Trophoblast cell (in vitro differentiated cells and primary cell): Measurements from ENCODE around the gene ERVFRD-1.

Experiments
- DNase-seq, 2 donors: peaks; one replicate each; pipeline ENCODE4 v3.0.0-alpha.2; 2016
- H2AFZ ChIP-seq: 2 replicates; pipeline ENCODE4 v1.6.1; 2013; ENCODE audit warnings: low read length, moderate library complexity, mild to moderate bottlenecking; ENCODE audit not compliant: insufficient read depth, poor library complexity
- H2AK5ac ChIP-seq: 2 replicates; pipeline ENCODE4 v1.6.1; 2013; ENCODE audit warnings: mild to moderate bottlenecking, low read length
- H2BK120ac ChIP-seq: 2 replicates; pipeline ENCODE4 v1.6.1; 2013; ENCODE audit warnings: low read length, mild to moderate bottlenecking, moderate library complexity; ENCODE audit not compliant: insufficient read depth, poor library complexity
- H2BK12ac ChIP-seq: 2 replicates; pipeline ENCODE4 v1.6.1; 2013; ENCODE audit warnings: mild to moderate bottlenecking, low read length, moderate library complexity
- H2BK5ac ChIP-seq: 2 replicates; pipeline ENCODE4 v1.6.1; 2013; ENCODE audit warnings: low read length, low read depth, moderate library complexity, mild to moderate bottlenecking; ENCODE audit not compliant: poor library complexity
- H3K14ac ChIP-seq: 2 replicates; pipeline ENCODE4 v1.6.1; 2013; ENCODE audit warnings: mild to moderate bottlenecking, low read length
- H3K18ac ChIP-seq: 2 replicates; pipeline ENCODE4 v1.6.1; 2013; ENCODE audit warnings: mild to moderate bottlenecking, low read length
- H3K23ac ChIP-seq: 2 replicates; pipeline ENCODE4 v1.6.1; 2013; ENCODE audit warnings: low read length
- H3K27ac ChIP-seq: 2 replicates; pipeline ENCODE4 v1.5.1; 2013; ENCODE audit warnings: low read depth, mild to moderate bottlenecking, inconsistent platforms, low read length, moderate library complexity
- H3K27me3 ChIP-seq: 2 replicates; pipeline ENCODE4 v1.6.1; 2013; ENCODE audit warnings: inconsistent platforms, mild to moderate bottlenecking, low read length, moderate library complexity; ENCODE audit not compliant: insufficient read depth
- H3K36me3 ChIP-seq, 2 experiments: 1 replicate in 1 of 2; 2 replicates in 1 of 2; pipeline ENCODE4 v1.6.1; 2013; ENCODE audit warnings: low read length in 2 of 2, mild to moderate bottlenecking in 2 of 2, moderate library complexity in 1 of 2; ENCODE audit not compliant: insufficient read depth in 2 of 2, control insufficient read depth in 1 of 2
- H3K4ac ChIP-seq: 2 replicates; pipeline ENCODE4 v1.6.1; 2013; ENCODE audit warnings: low read depth, mild to moderate bottlenecking, low read length, moderate library complexity
- H3K4me1 ChIP-seq, 2 experiments: 1 replicate in 1 of 2; 2 replicates in 1 of 2; pipeline ENCODE4 v1.6.1; 2013; ENCODE audit warnings: low read length in 2 of 2, mild to moderate bottlenecking in 2 of 2, moderate library complexity in 1 of 2; ENCODE audit not compliant: insufficient read depth in 2 of 2, control insufficient read depth in 1 of 2
- H3K4me2 ChIP-seq: 2 replicates; pipeline ENCODE4 v1.6.1; 2013; ENCODE audit warnings: inconsistent platforms, mild to moderate bottlenecking, low read length, moderate library complexity
- H3K4me3 ChIP-seq: 2 replicates; pipeline ENCODE4 v1.5.1; 2013; ENCODE audit warnings: mild to moderate bottlenecking, low read depth, low read length, inconsistent platforms
- H3K79me1 ChIP-seq: one replicate; pipeline ENCODE4 v1.6.1; 2013; ENCODE audit warnings: low read length
- H3K79me2 ChIP-seq: 2 replicates; pipeline ENCODE4 v1.6.1; 2013; ENCODE audit warnings: low read length, mild to moderate bottlenecking; ENCODE audit not compliant: control insufficient read depth, insufficient read depth, poor library complexity
- H3K9ac ChIP-seq: 2 replicates; pipeline ENCODE4 v1.6.1; 2013; ENCODE audit warnings: mild to moderate bottlenecking, low read length
- H3K9me3 ChIP-seq: 2 replicates; pipeline ENCODE4 v1.6.1; 2013; ENCODE audit warnings: low read depth, mild to moderate bottlenecking, control low read depth, inconsistent platforms, low read length; ENCODE audit not compliant: insufficient read depth
- H4K12ac ChIP-seq: 2 replicates; pipeline ENCODE4 v1.6.1; 2013; ENCODE audit warnings: low read depth, mild to moderate bottlenecking, low read length, moderate library complexity
- H4K8ac ChIP-seq: 2 replicates; pipeline ENCODE4 v1.6.1; 2013; ENCODE audit warnings: low read depth, mild to moderate bottlenecking, low read length, moderate library complexity
- H4K91ac ChIP-seq: one replicate; pipeline ENCODE4 v1.6.1; 2013; ENCODE audit warnings: low read depth, mild to moderate bottlenecking, low read length, moderate library complexity
- WGBS: extraction: QIAGEN DNeasy Blood & Tissue Kit; methylation state at CpG from one replicate; pipeline ENCODE4 v1.1.7; 2013; ENCODE audit warnings: missing lambda C conversion rate; ENCODE audit not compliant: insufficient read length, insufficient coverage; ENCODE audit errors: extremely low coverage; 5-methylcytosine and 5-hydroxymethylcytosine counted together

The ERVFRD-1 gene

GRCh38 chr6:11108726-11109125, 2.8 kb downstream of the ERVFRD-1 start:
- no peak for DNase-seq
- Histone ChIP-seq H3K27ac (no peak overlapping the region), H3K79me1 (no peaks in the 10 kb centered on the region), H2AK5ac (no peak overlapping the region), H4K91ac (no peak overlapping the region), H3K27me3 (no peaks in the 10 kb centered on the region), H3K23ac (no peak overlapping the region), H3K18ac (no peak overlapping the region), H3K4me2 (no peak overlapping the region), H2BK12ac (no peak overlapping the region), H3K4me3 (no peak overlapping the region), H3K9ac (no peak overlapping the region), H2BK5ac (no peak overlapping the region), H3K79me2 (peaks cover 13% of the 10 kb centered on the region), H2AFZ (no peak overlapping the region), H3K14ac (no peak overlapping the region), H4K8ac (no peak overlapping the region), H2BK120ac (no peak overlapping the region), H3K9me3 (no peaks in the 10 kb centered on the region), H4K12ac (no peak overlapping the region), H3K36me3 (peaks cover 2 to 3% of the 10 kb centered on the region in 2 experiments), H3K4ac (peak overlapping the region; percentile 13), H3K4me1 (peaks cover 15 to 20% of the 10 kb centered on the region in 2 experiments)

DNA sequence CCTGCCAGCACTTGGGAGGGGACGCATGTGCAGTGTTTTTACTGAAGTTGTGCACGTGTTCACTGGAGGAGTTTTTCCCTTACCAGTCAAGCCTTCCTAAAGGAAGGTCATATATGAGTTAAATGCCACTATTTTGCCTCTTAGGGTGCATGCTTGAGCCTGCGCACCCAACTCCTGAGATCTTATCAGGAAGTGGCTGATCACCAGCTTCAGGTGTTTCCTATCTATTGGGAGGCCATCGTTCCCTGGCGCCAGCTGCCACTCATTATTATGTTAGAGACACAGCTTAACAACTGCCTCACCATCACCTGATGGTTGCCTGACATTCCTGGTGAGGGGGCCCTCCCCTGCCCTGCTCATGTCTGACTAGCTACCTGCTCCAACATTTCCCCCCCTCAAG, 8.5 kb downstream of the ERVFRD-1 start:
- Histone ChIP-seq H3K79me1 (no peaks in the 10 kb centered on the region), H3K27ac (no peak overlapping the region), H3K4me1 (peaks cover 2 to 6% of the 10 kb centered on the region in 2 experiments), H2AK5ac (no peak overlapping the region), H3K36me3 (peaks cover 2 to 3% of the 10 kb centered on the region in 2 experiments), H2BK12ac (no peak overlapping the region), H3K4me2 (no peak overlapping the region), H3K4ac (peak overlapping the region; percentile 2), H4K8ac (no peak overlapping the region), H3K9me3 (no peaks in the 10 kb centered on the region), H4K12ac (no peak overlapping the region), H3K23ac (no peak overlapping the region), H3K14ac (no peak overlapping the region), H3K27me3 (no peaks in the 10 kb centered on the region), H2BK5ac (no peak overlapping the region), H2AFZ (no peak overlapping the region), H3K9ac (no peak overlapping the region), H2BK120ac (no peak overlapping the region), H3K18ac (no peak overlapping the region), H3K4me3 (no peak overlapping the region), H3K79me2 (peaks cover 14% of the 10 kb centered on the region), H4K91ac (no peak overlapping the region)
- DNase-seq = no peak
- WGBS = no CpG with 5 or more reads among the region's 5 CpGs

DNA sequence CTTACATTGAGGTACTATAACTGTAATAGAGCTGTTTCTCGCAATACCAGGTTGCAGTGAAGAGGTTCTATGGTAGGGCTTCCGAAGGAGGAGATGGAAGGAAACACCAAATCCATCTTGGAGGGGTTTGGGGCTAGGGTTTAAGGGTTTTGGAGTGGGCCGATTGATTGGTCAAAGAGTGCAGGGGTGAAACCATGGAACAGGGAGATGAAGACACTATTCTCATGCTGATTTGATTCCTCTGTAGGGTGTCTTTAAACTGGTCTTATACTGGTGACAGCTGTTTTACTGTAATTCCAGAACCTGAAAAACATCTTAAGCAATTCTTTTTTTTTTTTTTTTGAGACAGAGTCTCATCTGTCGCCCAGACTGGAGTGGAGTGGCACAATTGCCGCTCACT, 10.1 kb downstream of the ERVFRD-1 start:
- Histone ChIP-seq H3K79me2 (peaks cover 18% of the 10 kb centered on the region), H2BK120ac (no peak overlapping the region), H3K9me3 (no peaks in the 10 kb centered on the region), H2AK5ac (no peak overlapping the region), H3K14ac (no peak overlapping the region), H3K4me1 (peaks cover 2 to 6% of the 10 kb centered on the region in 2 experiments), H3K4me3 (no peak overlapping the region), H3K18ac (no peak overlapping the region), H3K23ac (no peak overlapping the region), H2AFZ (no peak overlapping the region), H3K27me3 (no peaks in the 10 kb centered on the region), H4K91ac (no peak overlapping the region), H2BK12ac (no peak overlapping the region), H4K8ac (no peak overlapping the region), H3K4ac (peak overlapping the region; percentile 98), H3K36me3 (peaks cover 3 to 6% of the 10 kb centered on the region in 2 experiments), H3K4me2 (no peak overlapping the region), H3K79me1 (no peaks in the 10 kb centered on the region), H3K27ac (no peak overlapping the region), H2BK5ac (no peak overlapping the region), H4K12ac (no peak overlapping the region), H3K9ac (no peak overlapping the region)
- no peak for DNase-seq
- no CpG with 5 or more reads among the region's 5 CpGs for WGBS

DNA sequence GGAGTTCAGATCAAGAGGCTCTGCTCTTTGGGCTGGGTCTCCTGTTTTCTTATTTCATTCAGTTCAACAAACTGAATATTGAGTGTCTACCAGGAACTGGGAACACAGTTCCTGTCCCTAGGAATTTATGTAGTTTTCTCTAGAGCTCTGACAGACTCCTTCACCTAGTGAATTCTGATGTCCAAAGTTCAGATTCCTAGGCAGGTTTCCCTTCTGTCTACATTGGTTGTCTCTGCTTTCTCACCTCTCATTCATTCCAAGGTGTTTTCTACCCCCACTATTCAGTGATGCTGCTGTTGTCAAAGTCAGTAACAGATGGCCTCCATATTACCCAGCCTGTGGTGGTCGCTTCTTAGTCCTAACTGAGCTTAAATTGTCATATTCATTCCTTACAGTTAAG, 13.5 kb downstream of the ERVFRD-1 start:
- Histone ChIP-seq H3K9ac (no peak overlapping the region), H4K12ac (no peak overlapping the region), H3K4me2 (no peak overlapping the region), H3K18ac (no peak overlapping the region), H3K36me3 (peaks cover 0 to 4% of the 10 kb centered on the region in 2 experiments), H4K8ac (no peak overlapping the region), H2BK5ac (no peak overlapping the region), H2BK12ac (no peak overlapping the region), H3K79me2 (peaks cover 21% of the 10 kb centered on the region), H3K27ac (no peak overlapping the region), H3K4me1 (peaks cover 2 to 7% of the 10 kb centered on the region in 2 experiments), H3K23ac (no peak overlapping the region), H2AFZ (no peak overlapping the region), H2BK120ac (no peak overlapping the region), H3K4ac (no peak overlapping the region), H3K9me3 (no peaks in the 10 kb centered on the region), H3K79me1 (peaks cover 17% of the 10 kb centered on the region), H3K4me3 (no peak overlapping the region), H3K27me3 (no peaks in the 10 kb centered on the region), H4K91ac (no peak overlapping the region), H2AK5ac (no peak overlapping the region), H3K14ac (no peak overlapping the region)
- no peak for DNase-seq
- no CpG with 5 or more reads among the region's 1 CpG for WGBS
